Endothelial cell of umbilical vein (primary cell): ENCODE measurements around the gene OPRL1. TPM values are rescaled to one million over a fixed set of nuclear protein-coding genes. Genes with fewer than 3 reads are reported as not detected.

Experiments used
- BruUV-seq: library from RNA; stranded (reverse); fragments of 400-500 nt; replicated peaks from 2 replicates; lab custom pipeline; 2021; lab: Mats Ljungman, UMichigan
- CTCF ChIA-PET: fragments of 300-600, 350-600 bp; sonication (Branson Sonifier 250); formaldehyde crosslinking; loops from one replicate; lab custom pipeline; 2021; ENCODE audit warnings: antibody characterized with exemption, inconsistent platforms; lab: Charles Lee
- POLR2A ChIA-PET: fragments of 300-600, 350-600 bp; sonication (Branson Sonifier 250); formaldehyde crosslinking; loops from one replicate; lab custom pipeline; 2021; ENCODE audit warnings: antibody characterized with exemption, inconsistent platforms; lab: Charles Lee
- DNase-seq: peaks from one replicate; pipeline ENCODE4 v3.0.0-alpha.2; 2011; ENCODE audit warnings: low read depth, low spot score
- FAIRE-seq: peaks from 2 replicates; lab custom pipeline; 2011; peaks lifted over from hg19 to GRCh38; lab: Jason Lieb, UNC
- H2AFZ ChIP-seq: 2 replicates; pipeline ENCODE4 v1.6.0; 2012; ENCODE audit warnings: low read depth, low read length, control low read depth, inconsistent platforms
- H3K27ac ChIP-seq: 2 replicates; pipeline ENCODE4 v1.5.1; 2011; ENCODE audit warnings: low read depth, mild to moderate bottlenecking, control low read depth, low read length, moderate library complexity; ENCODE audit not compliant: insufficient read depth
- H3K27me3 ChIP-seq, 2 experiments: 2 replicates each; pipeline versions ENCODE4 v1.6.0 to v1.6.1; 2011; ENCODE audit warnings: low read length in 2 of 2, mixed read lengths in 1 of 2; ENCODE audit not compliant: control insufficient read depth in 2 of 2, insufficient read depth in 2 of 2
- H3K36me3 ChIP-seq, 2 experiments: 2 replicates in 1 of 2; 3 replicates in 1 of 2; pipeline ENCODE4 v1.5.1; 2011; ENCODE audit warnings: low read length in 2 of 2, mild to moderate bottlenecking in 1 of 2, moderate library complexity in 1 of 2; ENCODE audit not compliant: control insufficient read depth in 2 of 2, insufficient read depth in 2 of 2; ENCODE audit errors: extremely low read depth in 1 of 2
- H3K4me1 ChIP-seq: 3 replicates; pipeline ENCODE4 v1.5.1; 2011; ENCODE audit warnings: mild to moderate bottlenecking, low read length; ENCODE audit not compliant: control insufficient read depth, insufficient read depth; ENCODE audit errors: extremely low read depth
- H3K4me2 ChIP-seq: 2 replicates; pipeline ENCODE4 v1.6.1; 2011; ENCODE audit warnings: low read length, control low read depth, mixed read lengths; ENCODE audit not compliant: insufficient read depth
- H3K4me3 ChIP-seq, 3 experiments: fragments of 200-600 bp in 1 of 3; sonication (generic), shearing (Covaris generic) in 1 of 3; replicated peaks in 1 of 3; 2 replicates each; pipeline ENCODE4 v1.5.1; 2011 to 2016; ENCODE audit warnings: control low read depth in 3 of 3, low read length in 3 of 3, mild to moderate bottlenecking in 2 of 3, inconsistent platforms in 1 of 3, low read depth in 1 of 3, moderate library complexity in 1 of 3; ENCODE audit not compliant: insufficient read depth in 1 of 3
- H3K79me2 ChIP-seq: 2 replicates; pipeline ENCODE4 v1.6.0; 2012; ENCODE audit warnings: low read length, inconsistent platforms; ENCODE audit not compliant: control insufficient read depth, insufficient read depth
- H3K9ac ChIP-seq: replicated peaks from 2 replicates; pipeline ENCODE3; 2011; ENCODE audit warnings: low read length, control low read depth; ENCODE audit not compliant: insufficient read depth; ENCODE audit errors: extremely low read depth
- H3K9me1 ChIP-seq: replicated peaks from 3 replicates; pipeline ENCODE4 v1.6.0; 2011; ENCODE audit warnings: mild to moderate bottlenecking, low read length; ENCODE audit not compliant: control insufficient read depth, insufficient read depth; ENCODE audit errors: extremely low read depth
- H3K9me3 ChIP-seq: replicated peaks from 2 replicates; pipeline ENCODE4 v1.5.1; 2012; ENCODE audit warnings: low read length, inconsistent platforms; ENCODE audit not compliant: control insufficient read depth, insufficient read depth
- H4K20me1 ChIP-seq: replicated peaks from 2 replicates; pipeline ENCODE3; 2011; ENCODE audit warnings: mild to moderate bottlenecking, low read length; ENCODE audit not compliant: control insufficient read depth, insufficient read depth; ENCODE audit errors: extremely low read depth
- CTCF ChIP-seq, 2 donors: IDR thresholded peaks; 1 replicate in 1 of 2; 2 replicates in 1 of 2; pipeline ENCODE4 v1.5.1; 2011; ENCODE audit warnings: low read length in 2 of 2, mild to moderate bottlenecking in 2 of 2, moderate library complexity in 2 of 2, control low read depth in 1 of 2, inconsistent platforms in 1 of 2, low read depth in 1 of 2; ENCODE audit not compliant: insufficient read depth in 1 of 2; ENCODE audit errors: extremely low read depth in 1 of 2
- EZH2 ChIP-seq: IDR thresholded peaks from 2 replicates; pipeline ENCODE4 v1.6.1; 2012; ENCODE audit warnings: borderline replicate concordance, low read depth, mild to moderate bottlenecking, moderate library complexity, low read length, inconsistent platforms; ENCODE audit not compliant: severe bottlenecking
- FOS ChIP-seq: IDR thresholded peaks from 2 replicates; pipeline ENCODE4 v1.6.1; 2011; ENCODE audit warnings: mild to moderate bottlenecking, low read length, moderate library complexity, borderline replicate concordance; ENCODE audit not compliant: insufficient read depth
- GATA2 ChIP-seq: IDR thresholded peaks from 2 replicates; pipeline ENCODE4 v1.7.0; 2011; ENCODE audit warnings: low read depth, mild to moderate bottlenecking, moderate library complexity, mixed read lengths, low read length; ENCODE audit not compliant: insufficient read length, insufficient read depth
- JUN ChIP-seq: IDR thresholded peaks from 2 replicates; pipeline ENCODE4 v1.6.1; 2011; ENCODE audit warnings: borderline replicate concordance, low read depth; ENCODE audit not compliant: insufficient read length, insufficient read depth
- MAX ChIP-seq: IDR thresholded peaks from 2 replicates; pipeline ENCODE4 v1.6.1; 2011; ENCODE audit not compliant: insufficient read depth, insufficient read length
- MYC ChIP-seq: IDR thresholded peaks from one replicate; pipeline ENCODE4 v1.6.1; 2011; ENCODE audit warnings: mild to moderate bottlenecking, low read depth, low read length
- POLR2A ChIP-seq: IDR thresholded peaks from 2 replicates; pipeline ENCODE4 v1.6.1; 2012; ENCODE audit warnings: low read depth, mild to moderate bottlenecking, control low read depth, low read length
- POLR2AphosphoS5 ChIP-seq: IDR thresholded peaks from 2 replicates; pipeline ENCODE4 v1.6.1; 2012; ENCODE audit warnings: low read depth, mild to moderate bottlenecking, control low read depth, low read length, moderate library complexity; ENCODE audit not compliant: insufficient read depth
- dilution Hi-C: fragments of 300-500 bp; cut with MboI; formaldehyde crosslinking; loops from one replicate; pipeline ENCODE4 v1.15.0; 2019; ENCODE audit warnings: low sequenced_read_pairs; ENCODE audit not compliant: extremely low pct_ligation_motif_present
- intact Hi-C: fragments of 100-400 bp; cut with micrococcal nuclease; formaldehyde crosslinking; loops from one replicate; pipeline ENCODE4 v1.10.0; 2022
- polyA plus RNA-seq, 4 experiments: library from polyadenylated mRNA; depleted of rRNA in 3 of 4; stranded (reverse) in 3 of 4; unstranded in 1 of 4; fragments of >200 nt; gene quantifications; 2 replicates each; pipeline versions ENCODE4 v1.2.1 to v1.2.3, GENCODE V29; 2011 to 2012; ENCODE audit warnings: missing spikeins in 1 of 4
- total RNA-seq: library from RNA; stranded (reverse); gene quantifications from 2 replicates; pipeline ENCODE4 v1.2.3, GENCODE V29; 2021

Gene OPRL1
- total and polyA plus RNA-seq, 2 donors (not counting 3 experiments of a cell fraction or from before 2014, with no cell fraction given) = 1.9 to 2.0 TPM

GRCh38 chr20:64033981-64034493 lies 45.8 kb upstream of the OPRL1 start:
- Histone ChIP-seq H2AFZ (no peak overlapping the region), H3K9ac (no peak overlapping the region), H3K9me1 (no peaks in the 10 kb centered on the region), H3K79me2 (no peaks in the 10 kb centered on the region), H3K27ac (no peak overlapping the region), H3K9me3 (no peaks in the 10 kb centered on the region), H3K36me3 (peaks cover 5 to 23% of the 10 kb centered on the region in 2 experiments), H3K4me2 (no peak overlapping the region), H3K4me1 (peaks cover 7% of the 10 kb centered on the region), H3K4me3 (no peak overlapping the region), H4K20me1 (no peaks in the 10 kb centered on the region), H3K27me3 (no peaks in the 10 kb centered on the region)
- CTCF ChIA-PET = interaction anchor here (1.3 to 1.7 kb wide), 2 partner anchors 20 to 23 kb away, joined by 3 to 6 read pairs; no protein-coding TSS in a partner anchor
- DNase-seq (no peak), FAIRE-seq (no peak)
- BruUV-seq = no TSS peak
- POLR2A ChIA-PET = no interaction called here
- intact Hi-C loops = no loop called here
- TF ChIP-seq FOS (no peak), MYC (no peak)
- dilution Hi-C loops = no loop called here

GRCh38 chr20:64035066-64035932 lies 44.6 kb upstream of the OPRL1 start:
- FAIRE-seq (no peak), DNase-seq (no peak)
- POLR2A ChIA-PET = no interaction called here
- Histone ChIP-seq H4K20me1 (no peaks in the 10 kb centered on the region), H3K9me3 (no peaks in the 10 kb centered on the region), H3K36me3 (peaks cover 5 to 13% of the 10 kb centered on the region in 2 experiments), H3K9ac (no peak overlapping the region), H3K27me3 (no peaks in the 10 kb centered on the region), H3K4me2 (no peak overlapping the region), H3K27ac (no peak overlapping the region), H3K4me1 (peaks cover 19% of the 10 kb centered on the region), H3K9me1 (no peaks in the 10 kb centered on the region), H3K4me3 (no peak overlapping the region), H2AFZ (no peak overlapping the region), H3K79me2 (no peaks in the 10 kb centered on the region)
- CTCF ChIA-PET = interaction anchor here (1.7 to 7.5 kb wide), 2 partner anchors 20 to 22 kb away, joined by 6 to 412 read pairs; partner anchors contain the start of genes SOX18 and TCEA2
- dilution Hi-C loops = no loop called here
- intact Hi-C loops = no loop called here
- no TSS peak for BruUV-seq
- TF ChIP-seq EZH2 (no peak), CTCF (IDR thresholded peaks at IDR 0.05; ENCODE audit: extremely low read depth in 1 of 2, insufficient read depth in 1 of 2, low read depth in 1 of 2, low read length in 2 of 2) (no peak), JUN (no peak), POLR2AphosphoS5 (peak; percentile 13), GATA2 (no peak), MAX (no peak), MYC (no peak), FOS (no peak), POLR2A (peak; percentile 15)
